ENCODE measurements around the gene DMD.

The DMD gene

DNA sequence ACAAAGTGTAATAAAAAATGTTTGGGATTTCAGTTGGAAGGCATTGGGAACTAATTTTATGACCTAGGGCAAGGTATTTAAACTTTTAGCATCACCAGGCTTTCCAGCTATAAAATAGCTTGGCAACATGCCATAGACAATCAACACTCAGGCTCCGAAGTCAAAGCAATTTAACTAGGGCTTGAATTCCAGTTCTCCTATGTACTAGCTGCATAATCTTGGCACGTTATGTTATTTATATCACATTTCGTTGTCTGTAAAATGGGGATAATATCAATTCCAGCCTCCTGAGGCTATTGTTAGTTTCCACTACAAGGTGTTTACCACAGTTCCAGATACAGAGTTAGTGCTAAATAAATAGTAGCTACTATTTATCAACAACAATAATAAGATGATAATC, 78.8 kb downstream of the DMD start:
- H3K4me3 ChIP-seq (ENCODE audit: low read depth, low read length) = no peak overlapping the region
- TF ChIP-seq, protein P1, sequence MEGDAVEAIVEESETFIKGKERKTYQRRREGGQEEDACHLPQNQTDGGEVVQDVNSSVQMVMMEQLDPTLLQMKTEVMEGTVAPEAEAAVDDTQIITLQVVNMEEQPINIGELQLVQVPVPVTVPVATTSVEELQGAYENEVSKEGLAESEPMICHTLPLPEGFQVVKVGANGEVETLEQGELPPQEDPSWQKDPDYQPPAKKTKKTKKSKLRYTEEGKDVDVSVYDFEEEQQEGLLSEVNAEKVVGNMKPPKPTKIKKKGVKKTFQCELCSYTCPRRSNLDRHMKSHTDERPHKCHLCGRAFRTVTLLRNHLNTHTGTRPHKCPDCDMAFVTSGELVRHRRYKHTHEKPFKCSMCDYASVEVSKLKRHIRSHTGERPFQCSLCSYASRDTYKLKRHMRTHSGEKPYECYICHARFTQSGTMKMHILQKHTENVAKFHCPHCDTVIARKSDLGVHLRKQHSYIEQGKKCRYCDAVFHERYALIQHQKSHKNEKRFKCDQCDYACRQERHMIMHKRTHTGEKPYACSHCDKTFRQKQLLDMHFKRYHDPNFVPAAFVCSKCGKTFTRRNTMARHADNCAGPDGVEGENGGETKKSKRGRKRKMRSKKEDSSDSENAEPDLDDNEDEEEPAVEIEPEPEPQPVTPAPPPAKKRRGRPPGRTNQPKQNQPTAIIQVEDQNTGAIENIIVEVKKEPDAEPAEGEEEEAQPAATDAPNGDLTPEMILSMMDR (IDR thresholded peaks at IDR 0.05; ENCODE audit: low read depth, low read length) = no peak

GRCh38 chrX:33129607-33130006, 81.7 kb downstream of the DMD start:
- TF ChIP-seq, protein P1 (IDR thresholded peaks at IDR 0.05; ENCODE audit: low read depth, low read length) = no peak
- H3K4me3 ChIP-seq (ENCODE audit: low read depth, low read length) = no peak overlapping the region

DNA sequence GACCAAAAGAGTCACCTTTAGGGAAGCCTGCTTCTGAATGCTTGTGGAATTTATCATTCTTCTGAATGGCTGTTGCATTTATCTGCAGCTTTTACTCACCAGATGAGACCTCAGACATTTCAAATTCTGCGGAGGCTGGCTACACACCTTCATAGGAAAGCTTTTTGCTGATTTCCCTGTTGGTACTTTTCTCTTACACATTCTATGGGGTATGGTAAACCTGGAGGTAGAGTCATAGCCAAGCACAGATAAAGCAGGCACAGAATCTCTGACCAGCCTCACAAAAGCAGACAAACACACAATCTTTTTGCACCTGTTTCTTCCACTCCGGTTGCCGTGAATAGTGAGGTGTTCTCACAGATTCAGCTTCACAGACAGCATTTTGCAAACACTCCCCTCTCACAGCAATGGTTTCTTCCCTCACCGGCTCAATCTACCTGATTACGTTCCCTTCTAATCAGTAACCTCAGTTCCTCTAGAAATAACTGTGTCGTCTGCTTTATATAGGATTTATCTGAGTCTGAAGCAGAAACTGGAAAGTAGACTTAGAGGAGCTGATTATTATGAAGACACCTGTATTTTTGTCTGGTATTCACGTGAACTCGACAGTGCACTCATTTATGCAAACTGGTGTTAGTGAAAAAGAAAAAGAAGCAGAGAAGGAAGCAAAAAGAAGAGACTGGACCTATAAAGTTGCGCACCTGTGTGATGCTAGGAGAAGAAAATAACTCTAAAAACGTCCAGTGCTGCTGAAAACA, 83.1 kb downstream of the DMD start:
- H3K4me3 ChIP-seq (ENCODE audit: low read depth, low read length) = no peak overlapping the region
- TF ChIP-seq, protein P1 (IDR thresholded peaks at IDR 0.05; ENCODE audit: low read depth, low read length) = no peak

GRCh38 chrX:33126469-33126868, 84.9 kb downstream of the DMD start:
- H3K4me3 ChIP-seq (ENCODE audit: low read depth, low read length) = no peak overlapping the region
- TF ChIP-seq, protein P1 (IDR thresholded peaks at IDR 0.05; ENCODE audit: low read depth, low read length) = no peak

GRCh38 chrX:33109858-33110257, 101.5 kb downstream of the DMD start:
- TF ChIP-seq, protein P1 (IDR thresholded peaks at IDR 0.05; ENCODE audit: low read depth, low read length) = no peak
- H3K4me3 ChIP-seq (ENCODE audit: low read depth, low read length) = no peak overlapping the region

- no peak overlapping the region for H3K4me3 ChIP-seq (ENCODE audit: low read depth, low read length)
- TF ChIP-seq, protein P1 (IDR thresholded peaks at IDR 0.05; ENCODE audit: low read depth, low read length) = no peak
Observed at GRCh38 chrX:33106737-33107136, 104.6 kb downstream of the DMD start.

- TF ChIP-seq, protein P1 (IDR thresholded peaks at IDR 0.05; ENCODE audit: low read depth, low read length) = no peak
- no peak overlapping the region for H3K4me3 ChIP-seq (ENCODE audit: low read depth, low read length)
Observed at GRCh38 chrX:33095079-33095478, 116.3 kb downstream of the DMD start.

All from WI38 (cell line).